Ascending aorta (tissue), 2 donors: ENCODE results near the gene ACTG2. TPM values are rescaled to one million over a fixed set of nuclear protein-coding genes. Genes with fewer than 3 reads are reported as not detected.

ENCODE experiments used
- DNase-seq, 2 donors: peaks; one replicate each; pipeline ENCODE4 v3.0.0-alpha.2; 2019; ENCODE audit warnings: low spot score in 2 of 2
- H3K27ac ChIP-seq, 2 donors: fragments of 200-600 bp; sonication (generic); one replicate each; pipeline ENCODE4 v1.5.1; 2016 to 2017; ENCODE audit warnings: mild to moderate bottlenecking in 1 of 2
- H3K27me3 ChIP-seq: fragments of 200-600 bp; sonication (generic); one replicate; pipeline ENCODE4 v1.5.1; 2017
- H3K36me3 ChIP-seq, 2 donors: fragments of 200-600 bp; sonication (generic); one replicate each; pipeline ENCODE4 v1.5.1; 2016
- H3K4me1 ChIP-seq, 2 donors: fragments of 200-600 bp; sonication (generic); one replicate each; pipeline ENCODE4 v1.5.1; 2016 to 2017; ENCODE audit warnings: mild to moderate bottlenecking in 1 of 2
- H3K4me3 ChIP-seq, 2 donors: fragments of 200-600 bp; sonication (generic); one replicate each; pipeline ENCODE4 v1.5.1; 2016 to 2017; ENCODE audit warnings: mild to moderate bottlenecking in 1 of 2
- H3K9me3 ChIP-seq, 2 donors: fragments of 200-600 bp; sonication (generic); one replicate each; pipeline ENCODE4 v1.5.1; 2016
- CTCF ChIP-seq, 3 experiments: fragments of 200-600 bp in 2 of 3; fragments of 450-650 bp in 1 of 3; sonication (generic) in 2 of 3; IDR thresholded peaks; one replicate each; pipeline ENCODE4 v1.5.1; 2016 to 2019; ENCODE audit warnings: antibody characterized with exemption in 3 of 3, mild to moderate bottlenecking in 1 of 3, moderate library complexity in 1 of 3
- intact Hi-C: fragments of 100-400 bp; cut with DNase I; formaldehyde crosslinking; loops from one replicate; pipeline ENCODE4 v1.15.1; 2023
- total RNA-seq: library from RNA; depleted of rRNA; stranded (reverse); fragments of >200 nt; gene quantifications from one replicate; pipeline ENCODE4 v1.1.0, GENCODE V29; 2016

Gene ACTG2
- total RNA-seq, 1 donor from 2014 or later = 134 TPM

- TF ChIP-seq CTCF (IDR thresholded peaks at IDR 0.05) = no peak
Measured at GRCh38 chr2:73952499-73953446, 60.0 kb downstream of the ACTG2 start.

GRCh38 chr2:73956218-73956865 is 63.5 kb downstream of the ACTG2 start:
- no peak for DNase-seq
- intact Hi-C loops = no loop called here
- peaks cover 44 to 87% of the 10 kb centered on the region in 2 donors for H3K36me3 ChIP-seq
- no peaks in the 10 kb centered on the region for H3K27me3 ChIP-seq
- no peaks in the 10 kb centered on the region for H3K4me1 ChIP-seq
- H3K27ac ChIP-seq = no peak overlapping the region
- TF ChIP-seq CTCF (IDR thresholded peaks at IDR 0.05) = no peak
- no peak overlapping the region for H3K4me3 ChIP-seq
- H3K9me3 ChIP-seq = no peaks in the 10 kb centered on the region

More at GRCh38 chr2:73952499-73953446, 60.0 kb downstream of the ACTG2 start:
- H3K4me1 ChIP-seq = no peaks in the 10 kb centered on the region
- no peaks in the 10 kb centered on the region for H3K9me3 ChIP-seq
- DNase-seq = peak in 1 of 2 donors; percentile 69
- H3K27me3 ChIP-seq = no peaks in the 10 kb centered on the region
- intact Hi-C loops = no loop called here
- H3K36me3 ChIP-seq = peaks cover 38 to 86% of the 10 kb centered on the region in 2 donors
- H3K4me3 ChIP-seq = no peak overlapping the region
- H3K27ac ChIP-seq = no peak overlapping the region

- Histone ChIP-seq H3K27ac (no peak overlapping the region), H3K4me1 (no peaks in the 10 kb centered on the region), H3K27me3 (no peaks in the 10 kb centered on the region), H3K4me3 (no peak overlapping the region), H3K9me3 (no peaks in the 10 kb centered on the region), H3K36me3 (peaks cover 23 to 49% of the 10 kb centered on the region in 2 donors)
- DNase-seq = no peak
- no peak for TF ChIP-seq CTCF (IDR thresholded peaks at IDR 0.05)
- intact Hi-C loops = no loop called here
Measured at GRCh38 chr2:73961274-73961673, 68.5 kb downstream of the ACTG2 start.

GRCh38 chr2:73961823-73962615 is 69.2 kb downstream of the ACTG2 start:
- H3K9me3 ChIP-seq = no peaks in the 10 kb centered on the region
- H3K4me1 ChIP-seq = no peaks in the 10 kb centered on the region
- no peaks in the 10 kb centered on the region for H3K27me3 ChIP-seq
- no peak overlapping the region for H3K4me3 ChIP-seq
- no peak for DNase-seq
- H3K27ac ChIP-seq = no peak overlapping the region
- H3K36me3 ChIP-seq = peaks cover 19 to 42% of the 10 kb centered on the region in 2 donors
- no peak for TF ChIP-seq CTCF (IDR thresholded peaks at IDR 0.05)
- intact Hi-C loops = no loop called here

GRCh38 chr2:73962798-73963197 is 70.0 kb downstream of the ACTG2 start:
- intact Hi-C loops = no loop called here

More at GRCh38 chr2:73962798-73963197, 70.0 kb downstream of the ACTG2 start:
- no peaks in the 10 kb centered on the region for H3K27me3 ChIP-seq
- no peak overlapping the region for H3K4me3 ChIP-seq
- H3K27ac ChIP-seq = no peak overlapping the region
- DNase-seq = no peak
- no peak for TF ChIP-seq CTCF (IDR thresholded peaks at IDR 0.05)
- H3K9me3 ChIP-seq = no peaks in the 10 kb centered on the region
- H3K36me3 ChIP-seq = peaks cover 19 to 34% of the 10 kb centered on the region in 2 donors
- no peaks in the 10 kb centered on the region for H3K4me1 ChIP-seq
